Muscle layer of duodenum (tissue), 2 donors: ENCODE data around the gene TTC9B.
"Not testable (repeated sequence)": the region's sequence is repeated elsewhere in the genome, so short reads cannot be mapped to it uniquely, and the experiment has no call there.

ENCODE experiments used
- H3K27ac ChIP-seq: one replicate; pipeline ENCODE4 v1.7.0; 2013; ENCODE audit warnings: mild to moderate bottlenecking, low read length
- H3K27me3 ChIP-seq: one replicate; pipeline ENCODE4 v1.7.0; 2013; ENCODE audit warnings: low read depth, mild to moderate bottlenecking, control low read depth, low read length
- H3K36me3 ChIP-seq, 2 donors: one replicate each; pipeline ENCODE4 v1.7.0; 2013; ENCODE audit warnings: low read length in 2 of 2, control low read depth in 1 of 2, mild to moderate bottlenecking in 1 of 2; ENCODE audit not compliant: insufficient read depth in 2 of 2, control insufficient read depth in 1 of 2
- H3K4me1 ChIP-seq, 2 donors: one replicate each; pipeline ENCODE4 v1.7.0; 2013; ENCODE audit warnings: low read length in 2 of 2, mild to moderate bottlenecking in 2 of 2, control low read depth in 1 of 2, moderate library complexity in 1 of 2; ENCODE audit not compliant: insufficient read depth in 2 of 2, control insufficient read depth in 1 of 2
- H3K4me3 ChIP-seq, 2 donors: one replicate each; pipeline ENCODE4 v1.7.0; 2013; ENCODE audit warnings: low read length in 2 of 2, low read depth in 1 of 2, mild to moderate bottlenecking in 1 of 2
- H3K9me3 ChIP-seq, 2 donors: one replicate each; pipeline ENCODE4 v1.7.0; 2013; ENCODE audit warnings: low read length in 2 of 2, control low read depth in 1 of 2, mild to moderate bottlenecking in 1 of 2; ENCODE audit not compliant: control insufficient read depth in 1 of 2
- donor health status: healthy.

The TTC9B gene

DNA sequence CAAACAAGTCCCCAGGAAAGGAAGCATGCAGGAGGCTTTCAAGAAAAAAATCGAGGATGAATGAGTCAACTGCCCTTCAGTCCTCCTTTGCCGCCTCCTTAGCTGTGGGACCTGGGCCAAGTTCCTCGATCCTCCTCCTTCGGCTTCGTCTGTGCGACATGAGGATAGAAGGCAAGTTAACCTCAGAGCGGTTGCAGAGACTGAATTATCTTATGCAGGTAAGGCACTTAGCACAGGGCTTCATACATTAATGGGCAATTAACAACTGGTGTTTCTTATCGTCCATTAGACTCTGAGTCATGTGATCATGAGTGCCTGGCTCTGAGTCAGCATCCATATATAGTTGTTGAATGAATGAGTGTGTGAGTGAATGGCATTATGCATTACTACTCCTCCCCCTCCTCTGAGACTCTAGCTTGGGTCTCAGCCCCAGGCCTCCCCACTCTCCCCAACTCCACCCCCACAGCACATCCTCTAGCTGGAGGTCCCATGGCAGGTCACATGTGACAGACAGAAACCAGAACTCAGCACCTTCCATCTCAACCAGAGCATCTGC, 1.6 kb upstream of the TTC9B start:
- H3K27ac ChIP-seq, result no peak overlapping the region
- H3K4me3 ChIP-seq, result no peak overlapping the region
- H3K4me1 ChIP-seq, result peaks cover 0 to 10% of the 10 kb centered on the region in 2 donors
- H3K27me3 ChIP-seq, result peaks cover 33% of the 10 kb centered on the region
- no peaks in the 10 kb centered on the region for H3K9me3 ChIP-seq
- no peaks in the 10 kb centered on the region for H3K36me3 ChIP-seq

DNA sequence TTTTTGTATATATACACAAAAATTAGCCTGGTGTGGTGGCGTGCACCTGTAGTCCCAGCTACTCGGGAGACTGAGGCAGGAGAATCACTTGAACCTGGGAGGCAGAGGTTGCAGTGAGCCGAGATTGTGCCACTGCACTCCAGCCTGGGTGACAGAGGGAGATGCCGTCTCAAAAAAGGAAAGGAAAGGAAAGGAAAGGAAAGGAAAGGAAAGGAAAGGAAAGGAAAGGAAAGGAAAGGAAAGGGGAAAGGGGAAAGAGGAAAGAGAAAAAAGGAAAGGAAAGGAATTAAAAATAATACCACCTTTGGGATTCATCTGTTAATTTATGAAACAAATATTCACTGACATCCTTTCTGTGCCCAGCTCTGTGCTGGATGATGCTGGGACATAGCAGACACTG, 845 bp upstream of the TTC9B start:
- not testable (repeated sequence) for H3K4me3 ChIP-seq, H3K36me3 ChIP-seq, H3K9me3 ChIP-seq, H3K27ac ChIP-seq
- peaks cover 0 to 10% of the 10 kb centered on the region in 2 donors for H3K4me1 ChIP-seq
- peaks cover 26% of the 10 kb centered on the region for H3K27me3 ChIP-seq

GRCh38 chr19:40217027-40217810, 965 bp downstream of the TTC9B start:
- no peak overlapping the region for H3K4me3 ChIP-seq
- H3K27ac ChIP-seq, result no peak overlapping the region
- H3K9me3 ChIP-seq, result no peaks in the 10 kb centered on the region
- H3K36me3 ChIP-seq, result peaks cover 0 to 6% of the 10 kb centered on the region in 2 donors
- peaks cover 0 to 5% of the 10 kb centered on the region in 2 donors for H3K4me1 ChIP-seq
- H3K27me3 ChIP-seq, result peaks cover 25% of the 10 kb centered on the region

DNA sequence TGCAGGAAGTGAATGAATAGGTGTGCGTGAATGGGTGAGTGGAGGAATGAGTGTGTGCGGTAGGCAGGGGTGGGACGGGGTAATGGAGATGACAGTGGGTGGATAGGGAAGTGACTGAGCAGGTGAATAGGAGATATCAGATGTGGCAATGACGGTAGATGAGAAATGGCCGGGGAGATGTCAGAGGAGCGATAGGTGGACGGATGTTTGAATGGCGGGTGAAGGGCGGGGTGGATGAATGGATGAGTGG, 1.5 kb downstream of the TTC9B start:
- no peaks in the 10 kb centered on the region for H3K9me3 ChIP-seq
- no peak overlapping the region for H3K27ac ChIP-seq
- peaks cover 0 to 5% of the 10 kb centered on the region in 2 donors for H3K4me1 ChIP-seq
- H3K27me3 ChIP-seq, result peaks cover 25% of the 10 kb centered on the region
- H3K36me3 ChIP-seq, result peaks cover 0 to 11% of the 10 kb centered on the region in 2 donors
- no peak overlapping the region for H3K4me3 ChIP-seq

DNA sequence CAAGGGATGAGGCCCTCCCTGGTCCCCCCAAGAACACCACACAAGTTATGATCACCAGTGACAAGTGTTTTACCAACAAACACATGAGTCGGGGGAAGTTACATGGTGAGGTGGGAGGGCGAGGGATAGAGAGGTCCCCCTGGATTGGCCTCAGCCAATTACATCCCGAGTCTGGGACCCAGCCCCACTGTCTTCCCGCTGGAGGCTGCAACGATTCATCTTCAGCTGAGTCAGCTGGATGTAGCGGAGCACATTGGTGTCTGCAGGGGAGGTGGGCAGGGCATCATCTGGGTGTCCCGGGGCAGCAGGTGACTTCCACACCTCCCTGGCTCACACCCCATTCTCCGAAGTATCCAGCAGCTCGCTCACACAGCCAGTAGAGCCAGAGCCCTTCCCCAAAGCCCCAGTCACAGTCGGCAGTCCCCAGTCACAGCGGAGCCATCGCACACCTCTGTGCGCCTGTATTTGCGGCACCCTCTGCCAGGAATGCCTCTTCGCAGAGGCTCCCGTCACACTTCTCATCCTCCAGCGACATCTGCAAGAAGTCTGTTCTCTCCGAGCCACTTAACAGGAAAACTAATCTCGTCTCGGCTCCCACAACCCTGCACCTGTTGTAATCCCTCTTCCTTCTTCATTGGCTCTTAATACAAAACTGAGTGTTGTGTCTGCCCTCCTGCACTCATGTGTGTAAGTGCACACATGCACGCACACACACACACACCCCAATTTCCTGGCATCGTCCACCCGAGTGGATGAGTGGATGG, 2.0 kb downstream of the TTC9B start:
- Histone ChIP-seq H3K27ac (no peak overlapping the region), H3K27me3 (peaks cover 25% of the 10 kb centered on the region), H3K4me1 (peaks cover 0 to 5% of the 10 kb centered on the region in 2 donors), H3K4me3 (no peak overlapping the region), H3K9me3 (no peaks in the 10 kb centered on the region), H3K36me3 (peaks cover 0 to 14% of the 10 kb centered on the region in 2 donors)

DNA sequence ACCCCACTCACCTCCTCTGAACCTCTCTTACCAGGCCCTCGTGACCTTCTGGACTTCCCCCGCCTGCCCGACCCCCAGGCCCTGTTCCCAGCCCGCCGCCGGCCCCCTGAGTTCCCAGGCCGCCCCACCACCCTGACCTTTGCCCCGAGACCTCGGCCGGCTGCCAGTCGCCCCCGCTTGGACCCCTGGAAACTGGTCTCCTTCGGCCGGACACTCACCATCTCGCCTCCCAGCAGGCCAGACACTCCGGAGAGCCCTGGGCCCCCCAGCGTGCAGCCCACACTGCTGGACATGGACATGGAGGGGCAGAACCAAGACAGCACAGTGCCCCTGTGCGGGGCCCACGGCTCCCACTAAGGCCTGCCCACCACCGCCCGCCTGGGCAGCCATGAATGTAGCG, 3.2 kb downstream of the TTC9B start:
- Histone ChIP-seq H3K4me3 (no peak overlapping the region), H3K9me3 (no peaks in the 10 kb centered on the region), H3K27me3 (peaks cover 25% of the 10 kb centered on the region), H3K36me3 (peaks cover 0 to 24% of the 10 kb centered on the region in 2 donors), H3K27ac (no peak overlapping the region), H3K4me1 (peaks cover 0 to 5% of the 10 kb centered on the region in 2 donors)

DNA sequence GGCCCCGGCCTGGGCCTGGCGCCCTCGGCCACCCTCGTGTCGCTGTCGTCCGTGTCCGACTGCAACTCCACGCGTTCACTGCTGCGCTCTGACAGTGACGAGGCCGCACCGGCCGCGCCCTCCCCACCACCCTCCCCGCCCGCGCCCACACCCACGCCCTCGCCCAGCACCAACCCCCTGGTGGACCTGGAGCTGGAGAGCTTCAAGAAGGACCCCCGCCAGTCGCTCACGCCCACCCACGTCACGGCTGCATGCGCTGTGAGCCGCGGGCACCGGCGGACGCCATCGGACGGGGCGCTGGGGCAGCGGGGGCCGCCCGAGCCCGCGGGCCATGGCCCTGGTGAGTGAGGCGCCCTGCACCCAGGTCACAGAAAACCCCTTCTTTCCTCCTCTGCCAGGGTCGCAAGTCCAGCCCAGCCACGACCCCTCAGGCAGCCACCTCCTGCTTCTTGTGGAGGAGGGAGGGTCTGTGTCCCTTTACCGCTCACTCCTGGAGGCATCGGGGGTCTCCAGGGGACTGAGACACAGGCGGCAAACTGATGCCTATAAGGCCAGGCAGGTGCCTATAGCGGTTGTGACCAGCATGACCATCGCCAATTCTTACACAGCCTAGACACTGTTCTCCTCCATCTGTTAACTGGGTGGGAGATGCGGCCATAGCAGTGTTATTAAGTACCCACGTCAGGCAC, 4.2 kb downstream of the TTC9B start:
- H3K27me3 ChIP-seq, result peaks cover 25% of the 10 kb centered on the region
- H3K4me1 ChIP-seq, result peaks cover 0 to 5% of the 10 kb centered on the region in 2 donors
- H3K4me3 ChIP-seq, result no peak overlapping the region
- H3K27ac ChIP-seq, result no peak overlapping the region
- peaks cover 0 to 26% of the 10 kb centered on the region in 2 donors for H3K36me3 ChIP-seq
- H3K9me3 ChIP-seq, result no peaks in the 10 kb centered on the region

DNA sequence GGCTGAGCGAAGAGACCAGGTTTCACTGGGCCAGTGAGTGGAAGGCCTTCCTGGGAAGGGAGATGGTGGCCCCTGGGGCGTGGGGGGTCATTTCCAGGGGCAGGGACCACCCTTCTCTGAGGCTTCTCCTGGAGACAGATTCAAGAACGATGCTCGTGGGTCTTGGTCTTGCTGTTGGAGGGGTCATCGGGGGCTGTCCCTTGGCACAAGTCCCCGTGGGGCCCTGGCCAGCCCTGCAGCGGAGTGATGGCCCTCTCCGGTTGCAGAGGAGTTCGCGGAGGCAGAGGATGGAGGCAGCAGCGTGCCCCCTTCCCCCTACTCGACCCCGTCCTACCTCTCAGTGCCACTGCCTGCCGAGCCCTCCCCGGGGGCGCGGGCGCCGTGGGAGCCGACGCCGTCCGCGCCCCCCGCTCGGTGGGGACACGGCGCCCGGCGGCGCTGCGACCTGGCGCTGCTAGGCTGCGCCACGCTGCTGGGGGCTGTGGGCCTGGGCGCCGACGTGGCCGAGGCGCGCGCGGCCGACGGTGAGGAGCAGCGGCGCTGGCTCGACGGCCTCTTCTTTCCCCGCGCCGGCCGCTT, 4.8 kb downstream of the TTC9B start:
- H3K27me3 ChIP-seq, result peaks cover 21% of the 10 kb centered on the region
- peaks cover 0 to 5% of the 10 kb centered on the region in 2 donors for H3K4me1 ChIP-seq
- no peak overlapping the region for H3K27ac ChIP-seq
- H3K36me3 ChIP-seq, result peaks cover 0 to 31% of the 10 kb centered on the region in 2 donors
- H3K9me3 ChIP-seq, result no peaks in the 10 kb centered on the region
- H3K4me3 ChIP-seq, result no peak overlapping the region

DNA sequence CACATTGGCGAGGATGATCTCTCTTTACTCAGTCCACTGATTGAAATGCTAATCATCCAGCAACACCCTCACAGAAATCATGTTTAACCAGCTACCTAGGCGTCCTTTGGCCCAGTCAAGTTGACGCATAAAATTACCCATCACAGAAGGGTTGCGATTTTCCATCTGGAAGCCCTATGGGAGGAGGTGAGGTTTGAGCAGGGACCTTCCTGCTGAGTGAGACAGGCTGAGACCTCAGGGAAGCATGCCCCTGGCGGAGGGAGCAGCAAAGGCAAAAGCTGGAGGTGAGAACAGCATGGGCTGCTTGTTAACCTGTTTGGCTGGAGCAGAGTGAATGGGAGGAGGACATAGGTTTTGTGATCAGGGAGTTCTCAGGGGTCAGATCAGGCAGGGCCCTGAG, 7.3 kb downstream of the TTC9B start:
- Histone ChIP-seq H3K4me3 (no peak overlapping the region), H3K27ac (no peak overlapping the region), H3K36me3 (peaks cover 0 to 37% of the 10 kb centered on the region in 2 donors), H3K27me3 (peaks cover under 1% of the 10 kb centered on the region), H3K9me3 (no peaks in the 10 kb centered on the region), H3K4me1 (no peaks in the 10 kb centered on the region)

DNA sequence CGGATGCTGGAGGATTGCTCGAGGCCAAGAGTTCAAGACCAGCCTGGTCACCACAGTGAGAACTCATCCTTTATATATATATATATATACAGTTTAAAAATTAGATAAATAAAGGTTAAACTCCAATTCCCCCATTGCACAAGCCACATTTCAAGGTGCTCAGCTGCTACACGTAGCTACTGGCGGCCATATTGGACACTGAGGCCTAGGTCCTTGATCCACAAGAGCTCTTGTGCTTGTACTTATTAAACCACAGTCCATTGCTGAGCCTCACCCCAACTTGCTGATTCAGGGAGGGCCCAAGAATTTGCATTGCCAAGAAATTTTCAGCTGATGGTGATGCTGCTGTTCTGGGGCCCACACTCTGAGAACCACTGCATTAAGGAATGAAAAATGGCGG, 9.6 kb downstream of the TTC9B start:
- no peak overlapping the region for H3K27ac ChIP-seq
- H3K4me3 ChIP-seq, result no peak overlapping the region
- H3K27me3 ChIP-seq, result no peaks in the 10 kb centered on the region
- no peaks in the 10 kb centered on the region for H3K4me1 ChIP-seq
- peaks cover 0 to 60% of the 10 kb centered on the region in 2 donors for H3K36me3 ChIP-seq
- peaks cover 0 to 4% of the 10 kb centered on the region in 2 donors for H3K9me3 ChIP-seq

DNA sequence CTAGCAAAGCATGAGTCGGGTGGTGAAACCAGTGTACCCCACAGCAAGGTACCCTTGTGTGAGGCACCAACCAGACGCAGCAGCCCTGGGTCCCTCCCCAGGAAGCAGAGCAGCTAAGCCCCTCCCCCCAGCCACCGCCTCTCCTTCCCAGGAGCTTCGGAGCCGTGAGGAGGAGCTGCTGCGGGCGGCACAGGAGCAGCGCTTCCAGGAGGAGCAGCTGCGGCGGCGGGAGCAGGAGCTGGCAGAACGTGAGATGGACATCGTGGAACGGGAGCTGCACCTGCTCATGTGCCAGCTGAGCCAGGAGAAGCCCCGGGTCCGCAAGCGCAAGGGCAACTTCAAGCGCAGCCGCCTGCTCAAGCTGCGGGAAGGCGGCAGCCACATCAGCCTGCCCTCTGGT, 12.4 kb downstream of the TTC9B start:
- peaks cover 0 to 48% of the 10 kb centered on the region in 2 donors for H3K36me3 ChIP-seq
- no peaks in the 10 kb centered on the region for H3K4me1 ChIP-seq
- peaks cover 0 to 4% of the 10 kb centered on the region in 2 donors for H3K9me3 ChIP-seq
- no peaks in the 10 kb centered on the region for H3K27me3 ChIP-seq
- no peak overlapping the region for H3K4me3 ChIP-seq
- H3K27ac ChIP-seq, result no peak overlapping the region
